ENCODE measurements around the gene OR7A17. TPM values are rescaled to one million over a fixed set of nuclear protein-coding genes. Genes with fewer than 3 reads are reported as not detected.

Gene OR7A17
- total RNA-seq, 1 experiment from 2014 or later: not detected

GRCh38 chr19:14840206-14840605 is 45.7 kb downstream of the OR7A17 start:
- CTCF ChIA-PET: no interaction called here
- H3K27ac ChIP-seq (ENCODE audit: low read length): no peak overlapping the region
- POLR2A ChIA-PET: no interaction called here
- no TSS peak for BruUV-seq (replicated peaks)
- H3K4me3 ChIP-seq (ENCODE audit: low read depth in 2 of 2, low read length in 2 of 2): no peak overlapping the region
- no peak for ATAC-seq
- H3K4me1 ChIP-seq (ENCODE audit: control insufficient read depth, insufficient read depth, low read length): no peaks in the 10 kb centered on the region
- H3K9me3 ChIP-seq (ENCODE audit: control insufficient read depth, insufficient read depth, low read depth, low read length): no peaks in the 10 kb centered on the region
- in situ Hi-C loops (cut with HindIII; ENCODE audit: low pct_unique_long_range_greater_than_20kb, low sequenced_read_pairs) (no loop called here), intact Hi-C loops (cut with micrococcal nuclease; ENCODE audit: unreplicated experiment) (no loop called here)
- no peaks in the 10 kb centered on the region for H3K36me3 ChIP-seq (ENCODE audit: control insufficient read depth, insufficient read depth, low read length)
- DNase-seq (ENCODE audit: low read depth, low spot score): no peak
- TF ChIP-seq CTCF (IDR thresholded peaks at IDR 0.05) (no peak), REST (IDR thresholded peaks at IDR 0.05; ENCODE audit: insufficient read depth in 1 of 2, low read depth in 2 of 2, low read length in 1 of 2) (no peak), SIN3A (IDR thresholded peaks at IDR 0.05; ENCODE audit: borderline replicate concordance, insufficient read depth, low read depth, low read length) (no peak), TCF7L2 (IDR thresholded peaks at IDR 0.05; ENCODE audit: low read depth, low read length) (no peak), POLR2AphosphoS5 (IDR thresholded peaks at IDR 0.05; ENCODE audit: low read depth, low read length) (no peak)
- H3K27me3 ChIP-seq (ENCODE audit: control insufficient read depth, insufficient read depth, low read length): peaks cover 1% of the 10 kb centered on the region; the same call in 1 of the 2 replicates

GRCh38 chr19:14837391-14837790 is 48.5 kb downstream of the OR7A17 start:
- ChIA-PET CTCF (no interaction called here), POLR2A (no interaction called here)
- ATAC-seq: no peak
- Histone ChIP-seq H3K36me3 (ENCODE audit: control insufficient read depth, insufficient read depth, low read length) (no peaks in the 10 kb centered on the region), H3K27me3 (ENCODE audit: control insufficient read depth, insufficient read depth, low read length) (peaks cover 2% of the 10 kb centered on the region; the same call in 1 of the 2 replicates), H3K4me1 (ENCODE audit: control insufficient read depth, insufficient read depth, low read length) (no peaks in the 10 kb centered on the region), H3K4me3 (ENCODE audit: low read depth in 2 of 2, low read length in 2 of 2) (no peak overlapping the region), H3K9me3 (ENCODE audit: control insufficient read depth, insufficient read depth, low read depth, low read length) (no peaks in the 10 kb centered on the region), H3K27ac (ENCODE audit: low read length) (no peak overlapping the region)
- BruUV-seq (replicated peaks): no TSS peak
- in situ Hi-C loops (cut with HindIII; ENCODE audit: low pct_unique_long_range_greater_than_20kb, low sequenced_read_pairs) (no loop called here), intact Hi-C loops (cut with micrococcal nuclease; ENCODE audit: unreplicated experiment) (no loop called here)
- no peak for DNase-seq (ENCODE audit: low read depth, low spot score)
- no peak for TF ChIP-seq REST (IDR thresholded peaks at IDR 0.05; ENCODE audit: insufficient read depth in 1 of 2, low read depth in 2 of 2, low read length in 1 of 2)
- no peak for TF ChIP-seq SIN3A (IDR thresholded peaks at IDR 0.05; ENCODE audit: borderline replicate concordance, insufficient read depth, low read depth, low read length)
- no peak for TF ChIP-seq CTCF (IDR thresholded peaks at IDR 0.05)
- no peak for TF ChIP-seq TCF7L2 (IDR thresholded peaks at IDR 0.05; ENCODE audit: low read depth, low read length)

Data from Panc1 (cell line).